ENCODE data around the gene KRTAP12-2. TPM values are rescaled to one million over a fixed set of nuclear protein-coding genes. Genes with fewer than 3 reads are reported as not detected.

Gene KRTAP12-2
- total RNA-seq, 4 donors from 2014 or later = not detected

DNA sequence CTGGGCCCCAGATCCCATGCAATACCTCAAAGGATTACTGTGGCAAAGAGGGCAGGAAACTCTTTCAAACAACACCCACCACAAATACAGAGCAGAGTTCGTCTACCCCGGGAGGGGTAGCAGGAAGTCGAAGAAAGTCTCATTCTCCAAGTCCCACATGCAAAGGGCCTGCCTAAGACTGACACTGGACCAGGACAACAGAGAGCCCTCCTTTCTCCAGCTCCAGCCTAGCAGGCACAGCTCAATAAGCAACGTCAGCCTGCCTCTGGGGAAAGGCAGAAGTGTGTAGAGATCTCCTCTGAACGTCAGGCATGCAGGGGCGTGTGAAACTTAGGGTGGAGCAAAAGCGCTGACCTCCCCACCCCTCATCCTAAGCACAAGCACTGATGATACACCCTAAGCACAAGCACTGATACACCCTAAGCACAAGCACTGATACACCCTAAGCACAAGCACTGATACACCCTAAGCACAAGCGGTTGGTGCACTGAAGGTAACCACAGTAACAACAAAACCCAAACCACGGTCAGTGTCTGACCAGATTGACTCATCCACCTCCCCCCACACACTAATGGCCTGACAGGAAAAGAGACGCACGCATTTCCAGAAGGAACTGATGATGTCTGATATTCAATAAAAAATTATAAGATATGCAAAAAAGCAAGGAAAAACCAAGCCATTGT is 7.7 kb downstream of the KRTAP12-2 start:
- TF ChIP-seq, protein P1, sequence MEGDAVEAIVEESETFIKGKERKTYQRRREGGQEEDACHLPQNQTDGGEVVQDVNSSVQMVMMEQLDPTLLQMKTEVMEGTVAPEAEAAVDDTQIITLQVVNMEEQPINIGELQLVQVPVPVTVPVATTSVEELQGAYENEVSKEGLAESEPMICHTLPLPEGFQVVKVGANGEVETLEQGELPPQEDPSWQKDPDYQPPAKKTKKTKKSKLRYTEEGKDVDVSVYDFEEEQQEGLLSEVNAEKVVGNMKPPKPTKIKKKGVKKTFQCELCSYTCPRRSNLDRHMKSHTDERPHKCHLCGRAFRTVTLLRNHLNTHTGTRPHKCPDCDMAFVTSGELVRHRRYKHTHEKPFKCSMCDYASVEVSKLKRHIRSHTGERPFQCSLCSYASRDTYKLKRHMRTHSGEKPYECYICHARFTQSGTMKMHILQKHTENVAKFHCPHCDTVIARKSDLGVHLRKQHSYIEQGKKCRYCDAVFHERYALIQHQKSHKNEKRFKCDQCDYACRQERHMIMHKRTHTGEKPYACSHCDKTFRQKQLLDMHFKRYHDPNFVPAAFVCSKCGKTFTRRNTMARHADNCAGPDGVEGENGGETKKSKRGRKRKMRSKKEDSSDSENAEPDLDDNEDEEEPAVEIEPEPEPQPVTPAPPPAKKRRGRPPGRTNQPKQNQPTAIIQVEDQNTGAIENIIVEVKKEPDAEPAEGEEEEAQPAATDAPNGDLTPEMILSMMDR (IDR thresholded peaks at IDR 0.05) = no peak
- DNase-seq (ENCODE audit: low spot score) = no peak

DNA sequence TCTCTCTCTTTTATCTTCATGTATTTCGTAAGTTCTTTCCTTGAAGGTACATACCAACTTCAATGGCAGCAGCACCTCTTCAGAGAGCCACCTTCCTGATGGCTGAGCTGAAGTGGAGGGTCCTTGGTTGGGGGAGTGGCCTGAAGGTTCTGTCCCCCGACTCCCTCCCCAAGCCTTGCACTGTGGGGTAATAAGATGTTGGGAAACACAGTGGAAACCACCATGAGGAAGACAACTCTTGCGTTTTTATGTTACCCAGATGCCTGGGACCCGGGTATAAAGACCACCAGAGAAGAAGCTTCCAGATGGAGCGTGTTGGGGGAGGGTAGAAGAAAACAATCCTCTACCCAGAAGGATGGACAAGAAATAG is 8.2 kb downstream of the KRTAP12-2 start:
- DNase-seq (ENCODE audit: low spot score) (no peak), ATAC-seq (ENCODE audit: low FRiP score) (no peak)
- TF ChIP-seq, protein P1 (IDR thresholded peaks at IDR 0.05) = no peak

More for the DNA sequence above, 7.7 kb downstream of the KRTAP12-2 start:
- ATAC-seq (ENCODE audit: low FRiP score) = no peak

DNA sequence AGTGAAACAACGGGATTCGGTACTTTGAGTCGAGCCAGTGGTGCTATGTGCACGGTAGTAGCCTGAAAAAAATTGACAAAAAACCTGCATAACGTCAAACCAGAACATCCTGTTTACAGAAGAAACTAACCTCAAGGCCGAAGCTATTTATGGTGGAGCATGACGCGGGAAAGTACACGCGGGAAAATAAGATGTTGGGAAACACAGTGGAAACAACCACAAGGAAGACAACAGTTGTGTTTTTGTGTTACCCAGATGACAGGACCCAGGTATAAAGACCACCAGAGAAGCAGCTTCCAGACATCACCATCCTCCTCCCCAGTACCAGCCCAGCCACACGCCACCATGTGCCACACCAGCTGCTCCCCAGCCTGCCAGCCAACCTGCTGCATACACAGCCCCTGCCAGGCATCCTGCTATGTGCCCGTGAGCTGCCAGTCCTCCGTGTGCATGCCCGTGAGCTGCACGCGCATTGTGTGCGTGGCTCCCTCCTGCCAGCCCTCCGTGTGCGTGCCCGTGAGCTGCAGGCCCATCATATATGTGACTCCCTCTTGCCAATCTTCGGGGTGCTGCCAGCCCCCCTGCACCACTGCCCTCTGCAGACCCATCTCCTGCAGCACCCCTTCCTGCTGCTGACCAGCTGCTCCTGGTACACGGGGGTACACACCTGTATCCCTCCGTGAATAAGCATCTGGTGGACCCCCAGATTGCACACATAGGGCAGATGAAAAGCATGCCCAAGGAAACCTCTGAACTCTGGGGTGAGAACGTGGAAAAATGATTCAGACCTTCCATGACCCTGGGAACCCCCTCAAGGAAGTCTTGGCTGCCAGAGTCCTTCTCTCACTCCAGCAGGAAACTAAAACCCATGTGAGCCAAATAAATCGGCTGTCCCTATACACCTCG is 8.8 kb downstream of the KRTAP12-2 start, which contains the start of gene KRTAP12-3:
Gene KRTAP12-3, plus strand, starts transcription at position 298 of the 906 bp plus-strand sequence. Its CDS starts 48 bp downstream, at position 346.
- no peak for ATAC-seq (ENCODE audit: low FRiP score)
- TF ChIP-seq, protein P1 (IDR thresholded peaks at IDR 0.05) = no peak

DNA sequence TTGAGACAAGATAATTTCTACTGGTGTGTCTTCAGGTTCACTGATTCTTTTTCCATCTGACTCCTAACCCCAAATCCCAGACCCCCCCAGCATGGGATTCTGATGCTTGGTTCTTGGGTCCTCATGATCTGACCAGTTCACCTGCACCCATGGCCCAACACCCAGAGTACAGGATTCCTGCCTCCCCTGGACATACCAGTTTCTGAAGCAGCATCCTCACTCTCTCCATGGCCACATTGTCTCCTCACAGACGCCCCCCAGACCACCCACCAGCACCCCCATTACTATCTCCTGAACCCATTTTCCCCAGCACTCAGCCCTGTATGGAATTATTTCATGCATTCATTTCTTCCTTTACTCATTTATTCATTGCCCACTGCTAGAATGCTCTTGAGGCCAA is 9.9 kb downstream of the KRTAP12-2 start:
- no peak for ATAC-seq (ENCODE audit: low FRiP score)
- TF ChIP-seq, protein P1 (IDR thresholded peaks at IDR 0.05) = no peak
- no peak for DNase-seq (ENCODE audit: low spot score)

More for the DNA sequence above, 8.8 kb downstream of the KRTAP12-2 start, which contains the start of gene KRTAP12-3:
- no peak for DNase-seq (ENCODE audit: low spot score)

DNA sequence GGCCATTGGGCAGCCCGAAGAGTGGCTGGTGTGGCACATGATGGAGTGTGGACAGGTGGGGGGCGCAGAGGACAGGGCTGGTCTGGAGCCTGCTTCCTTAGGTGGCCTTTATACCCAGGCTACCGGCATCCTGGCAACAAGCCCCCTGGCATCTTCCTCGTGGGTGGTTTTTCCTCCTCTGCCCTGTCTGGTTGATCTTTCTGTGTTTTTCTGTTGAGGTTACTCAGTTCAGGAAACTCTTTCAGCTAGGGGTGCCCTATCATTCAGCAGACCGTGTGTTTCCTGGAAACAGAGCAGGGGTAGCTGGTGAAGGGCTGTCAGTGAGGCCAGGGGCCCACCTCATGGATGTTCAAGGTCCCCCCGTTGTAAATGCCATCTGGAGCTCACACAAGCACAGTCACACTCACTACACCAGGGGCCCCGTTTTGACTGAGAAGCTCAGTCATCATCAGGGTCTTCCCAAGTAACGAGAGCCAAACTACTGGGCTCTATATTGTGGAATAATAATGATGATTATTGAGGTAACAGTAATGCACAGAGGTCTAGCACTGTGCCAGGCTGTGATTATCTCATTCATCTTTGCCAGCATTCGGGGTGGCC is 12.1 kb downstream of the KRTAP12-2 start, which contains the start of gene KRTAP12-4:
Gene KRTAP12-4, minus strand, starts transcription at position 84 of the 600 bp plus-strand sequence. Its CDS starts 45 bp downstream, at position 39.
- DNase-seq (ENCODE audit: low spot score) (no peak), ATAC-seq (ENCODE audit: low FRiP score) (no peak)

More for the DNA sequence above, 12.1 kb downstream of the KRTAP12-2 start, which contains the start of gene KRTAP12-4:
- TF ChIP-seq, protein P1 (IDR thresholded peaks at IDR 0.05) = no peak
